Activated CD8-positive, alpha-beta memory T cell treated with anti-CD3 and anti-CD28 coated beads, Interleukin-2, amount 10 ng/mL, durations not matched to agents 7 days and 5 days (primary cell): Measurements from ENCODE around the gene DPP3. TPM values are rescaled to one million over a fixed set of nuclear protein-coding genes. Genes with fewer than 3 reads are reported as not detected.
A peak's percentile ranks its signal among the peaks of the same experiment; 100 is the strongest.

Source experiments
- ATAC-seq: fragments of 150-1000 bp; cut with Tn5 transposase; one replicate; pipeline ENCODE4 v1.10.0; 2021; ENCODE audit warnings: moderate library complexity
- CTCF ChIA-PET: fragments of 350-600 bp; sonication (Branson Sonifier 250); formaldehyde crosslinking; loops from one replicate; lab custom pipeline; 2021; ENCODE audit warnings: antibody characterized with exemption; lab: Charles Lee
- DNase-seq: peaks from one replicate; pipeline ENCODE4 v3.0.0-alpha.2; 2020
- H3K27ac Mint-ChIP-seq: one replicate; pipeline ENCODE4 v1.8.0; 2021; ENCODE audit warnings: mild to moderate bottlenecking, mixed read lengths
- H3K27me3 Mint-ChIP-seq: one replicate; pipeline ENCODE4 v1.8.0; 2021; ENCODE audit warnings: mixed read lengths
- H3K36me3 Mint-ChIP-seq: one replicate; pipeline ENCODE4 v1.8.0; 2021; ENCODE audit warnings: mild to moderate bottlenecking, mixed read lengths
- H3K4me1 Mint-ChIP-seq: one replicate; pipeline ENCODE4 v1.8.0; 2021; ENCODE audit warnings: mixed read lengths
- H3K4me3 Mint-ChIP-seq: one replicate; pipeline ENCODE4 v1.8.0; 2021; ENCODE audit warnings: mild to moderate bottlenecking, moderate library complexity, mixed read lengths
- H3K9me3 Mint-ChIP-seq: one replicate; pipeline ENCODE4 v1.8.0; 2022; ENCODE audit warnings: low read depth, mixed read lengths
- total RNA-seq, 2 experiments: library from RNA; stranded (reverse); gene quantifications; one replicate each; pipeline ENCODE4 v1.2.3, GENCODE V29; 2021

DPP3 gene
- total RNA-seq, 2 experiments from 2014 or later = 54.2 to 79.6 TPM

- CTCF ChIA-PET = interaction anchor here (1.1 kb wide), 1 partner anchor 12 kb away, joined by 5 read pairs; no protein-coding TSS in a partner anchor
- Mint-ChIP-seq H3K4me1 (no peaks in the 10 kb centered on the region), H3K27ac (no peak overlapping the region), H3K4me3 (no peak overlapping the region), H3K36me3 (peaks cover 15% of the 10 kb centered on the region), H3K9me3 (no peaks in the 10 kb centered on the region), H3K27me3 (no peaks in the 10 kb centered on the region)
- no peak for DNase-seq
- ATAC-seq = peak; percentile 47
Observed at GRCh38 chr11:66495401-66495854, 15.2 kb downstream of the DPP3 start.

GRCh38 chr11:66497206-66497605 lies 17.0 kb downstream of the DPP3 start:
- no peaks in the 10 kb centered on the region for H3K4me1 Mint-ChIP-seq
- CTCF ChIA-PET = no interaction called here
- no peak for DNase-seq
- no peak overlapping the region for H3K4me3 Mint-ChIP-seq
- no peak for ATAC-seq
- H3K27ac Mint-ChIP-seq = no peak overlapping the region
- H3K36me3 Mint-ChIP-seq = peaks cover 18% of the 10 kb centered on the region
- no peaks in the 10 kb centered on the region for H3K9me3 Mint-ChIP-seq
- H3K27me3 Mint-ChIP-seq = no peaks in the 10 kb centered on the region

- no peak overlapping the region for H3K27ac Mint-ChIP-seq
- H3K9me3 Mint-ChIP-seq = no peaks in the 10 kb centered on the region
- H3K27me3 Mint-ChIP-seq = no peaks in the 10 kb centered on the region
- CTCF ChIA-PET = no interaction called here
- peaks cover 14% of the 10 kb centered on the region for H3K36me3 Mint-ChIP-seq
- H3K4me1 Mint-ChIP-seq = no peaks in the 10 kb centered on the region
- DNase-seq (no peak), ATAC-seq (no peak)
- H3K4me3 Mint-ChIP-seq = no peak overlapping the region
Observed at GRCh38 chr11:66498506-66498905, 18.3 kb downstream of the DPP3 start.

GRCh38 chr11:66505276-66505816 lies 25.1 kb downstream of the DPP3 start:
- Mint-ChIP-seq H3K4me1 (peaks cover 14% of the 10 kb centered on the region), H3K27me3 (no peaks in the 10 kb centered on the region), H3K9me3 (no peaks in the 10 kb centered on the region), H3K36me3 (peaks cover 17% of the 10 kb centered on the region), H3K27ac (no peak overlapping the region), H3K4me3 (no peak overlapping the region)
- no peak for ATAC-seq
- no peak for DNase-seq
- CTCF ChIA-PET = no interaction called here

GRCh38 chr11:66509131-66509561 lies 28.9 kb downstream of the DPP3 start:
- DNase-seq = no peak
- no peak overlapping the region for H3K4me3 Mint-ChIP-seq
- H3K36me3 Mint-ChIP-seq = peaks cover 11% of the 10 kb centered on the region

GRCh38 chr11:66510271-66510989 lies 30.2 kb downstream of the DPP3 start, which contains the start of gene BBS1:
Gene BBS1 (plus strand): TSS chr11:66510635. CDS start chr11:66510660, 25 bp downstream.
- Mint-ChIP-seq H3K27me3 (no peaks in the 10 kb centered on the region), H3K4me1 (peaks cover 23% of the 10 kb centered on the region), H3K27ac (peak within 1 kb of the TSS; percentile 68), H3K36me3 (peaks cover 9% of the 10 kb centered on the region), H3K4me3 (peak within 1 kb of the TSS; percentile 84), H3K9me3 (no peaks in the 10 kb centered on the region)
- DNase-seq (peak; percentile 85), ATAC-seq (peak; percentile 98)
- CTCF ChIA-PET = interaction anchor here (0.6 to 2.4 kb wide), 5 partner anchors 158 to 275 kb away, joined by 3 to 8 read pairs (median 3); partner anchors contain the start of gene RBM4B

More at GRCh38 chr11:66509131-66509561, 28.9 kb downstream of the DPP3 start:
- peak overlapping the region; percentile 38 for H3K27ac Mint-ChIP-seq
- H3K4me1 Mint-ChIP-seq = peaks cover 23% of the 10 kb centered on the region
- no peaks in the 10 kb centered on the region for H3K9me3 Mint-ChIP-seq
- ATAC-seq = no peak
- no peaks in the 10 kb centered on the region for H3K27me3 Mint-ChIP-seq
- CTCF ChIA-PET = interaction anchor here (1.0 to 1.2 kb wide), 2 partner anchors 100 to 169 kb away, joined by 4 read pairs; partner anchors contain the start of gene RBM4B

- no peak for ATAC-seq
- H3K9me3 Mint-ChIP-seq = no peaks in the 10 kb centered on the region
- peaks cover 23% of the 10 kb centered on the region for H3K4me1 Mint-ChIP-seq
- peak overlapping the region; percentile 53 for H3K27ac Mint-ChIP-seq
- peaks cover 9% of the 10 kb centered on the region for H3K36me3 Mint-ChIP-seq
- DNase-seq = no peak
- peak overlapping the region; percentile 84 for H3K4me3 Mint-ChIP-seq
- H3K27me3 Mint-ChIP-seq = no peaks in the 10 kb centered on the region
- CTCF ChIA-PET = interaction anchor here (0.6 to 2.4 kb wide), 4 partner anchors 157 to 274 kb away, joined by 3 to 8 read pairs (median 3); partner anchors contain the start of gene RBM4B
Observed at GRCh38 chr11:66510990-66511339, 30.7 kb downstream of the DPP3 start.

GRCh38 chr11:66523611-66524010 lies 43.4 kb downstream of the DPP3 start:
- no peaks in the 10 kb centered on the region for H3K9me3 Mint-ChIP-seq
- H3K27ac Mint-ChIP-seq = no peak overlapping the region
- no peak overlapping the region for H3K4me3 Mint-ChIP-seq
- CTCF ChIA-PET = no interaction called here
- DNase-seq = no peak
- no peaks in the 10 kb centered on the region for H3K4me1 Mint-ChIP-seq
- ATAC-seq = no peak
- peaks cover 12% of the 10 kb centered on the region for H3K36me3 Mint-ChIP-seq
- no peaks in the 10 kb centered on the region for H3K27me3 Mint-ChIP-seq

GRCh38 chr11:66524304-66525040 lies 44.2 kb downstream of the DPP3 start:
- Mint-ChIP-seq H3K9me3 (no peaks in the 10 kb centered on the region), H3K36me3 (peaks cover 10% of the 10 kb centered on the region), H3K27me3 (no peaks in the 10 kb centered on the region), H3K27ac (no peak overlapping the region), H3K4me1 (no peaks in the 10 kb centered on the region), H3K4me3 (no peak overlapping the region)
- DNase-seq (no peak), ATAC-seq (no peak)
- CTCF ChIA-PET = no interaction called here

GRCh38 chr11:66529069-66529468 lies 48.8 kb downstream of the DPP3 start:
- Mint-ChIP-seq H3K9me3 (no peaks in the 10 kb centered on the region), H3K27ac (no peak overlapping the region), H3K27me3 (no peaks in the 10 kb centered on the region), H3K4me1 (no peaks in the 10 kb centered on the region), H3K36me3 (peaks cover 1% of the 10 kb centered on the region), H3K4me3 (no peak overlapping the region)
- DNase-seq (no peak), ATAC-seq (no peak)
- CTCF ChIA-PET = interaction anchor here (1.1 kb wide), 1 partner anchor 14 kb away, joined by 3 read pairs; no protein-coding TSS in a partner anchor

- no peak overlapping the region for H3K27ac Mint-ChIP-seq
- no peak for DNase-seq
- no peaks in the 10 kb centered on the region for H3K9me3 Mint-ChIP-seq
- H3K36me3 Mint-ChIP-seq = no peaks in the 10 kb centered on the region
- CTCF ChIA-PET = interaction anchor here (1.1 kb wide), 1 partner anchor 14 kb away, joined by 3 read pairs; no protein-coding TSS in a partner anchor
- no peaks in the 10 kb centered on the region for H3K4me1 Mint-ChIP-seq
- no peaks in the 10 kb centered on the region for H3K27me3 Mint-ChIP-seq
- no peak for ATAC-seq
- H3K4me3 Mint-ChIP-seq = no peak overlapping the region
Observed at GRCh38 chr11:66529655-66530054, 49.4 kb downstream of the DPP3 start.

- ATAC-seq (no peak), DNase-seq (no peak)
- no peaks in the 10 kb centered on the region for H3K9me3 Mint-ChIP-seq
- H3K4me1 Mint-ChIP-seq = no peaks in the 10 kb centered on the region
- H3K36me3 Mint-ChIP-seq = peaks cover 4% of the 10 kb centered on the region
- no peak overlapping the region for H3K27ac Mint-ChIP-seq
- no peak overlapping the region for H3K4me3 Mint-ChIP-seq
- CTCF ChIA-PET = no interaction called here
- no peaks in the 10 kb centered on the region for H3K27me3 Mint-ChIP-seq
Observed at GRCh38 chr11:66530927-66531709, 50.9 kb downstream of the DPP3 start.

- ATAC-seq (no peak), DNase-seq (no peak)
- H3K27me3 Mint-ChIP-seq = no peaks in the 10 kb centered on the region
- H3K4me3 Mint-ChIP-seq = no peak overlapping the region
- H3K36me3 Mint-ChIP-seq = peaks cover 4% of the 10 kb centered on the region
- CTCF ChIA-PET = no interaction called here
- no peak overlapping the region for H3K27ac Mint-ChIP-seq
- no peaks in the 10 kb centered on the region for H3K9me3 Mint-ChIP-seq
- H3K4me1 Mint-ChIP-seq = no peaks in the 10 kb centered on the region
Observed at GRCh38 chr11:66531841-66532240, 51.6 kb downstream of the DPP3 start.
